K562 (cell line): Measurements from ENCODE around the gene TTC19. TPM values are rescaled to one million over a fixed set of nuclear protein-coding genes. Genes with fewer than 3 reads are reported as not detected.
A peak's percentile ranks its signal among the peaks of the same experiment; 100 is the strongest.

Experiments used
- CAMTA2 ChIP-seq: fragments of 250-450 bp; sonication (Bioruptor Pico); conservative IDR thresholded peaks from 2 replicates; pipeline ENCODE4 v1.5.1; 2022
- CBFA2T2 ChIP-seq: fragments of 450-650 bp; conservative IDR thresholded peaks from 2 replicates; pipeline ENCODE4 v1.6.1; 2017; ENCODE audit warnings: mild to moderate bottlenecking
- CHD2 ChIP-seq: IDR thresholded peaks from 2 replicates; pipeline ENCODE4 v1.6.1; 2011; ENCODE audit warnings: low read depth, low read length
- CHD4 ChIP-seq: fragments of 200-600 bp; sonication (generic); IDR thresholded peaks from 3 replicates; pipeline ENCODE4 v1.6.1; 2012; ENCODE audit warnings: low read depth, mild to moderate bottlenecking, mixed read lengths, low read length, inconsistent platforms; ENCODE audit not compliant: insufficient read depth, insufficient replicate concordance, poor library complexity, severe bottlenecking
- FOXA3 ChIP-seq, 2 experiments: fragments of 450-650 bp in 1 of 2; sonication (generic) in 1 of 2; formaldehyde crosslinking; IDR thresholded peaks in 1 of 2; conservative IDR thresholded peaks in 1 of 2; 2 replicates each; pipeline versions ENCODE4 v1.4.0 to v1.8.0; 2020 to 2022; ENCODE audit warnings: mild to moderate bottlenecking in 2 of 2, missing genetic modification reagents in 1 of 2
- KLF10 ChIP-seq: fragments of 250-450 bp; sonication (Bioruptor Pico); IDR thresholded peaks from 2 replicates; pipeline ENCODE4 v1.6.1; 2021; ENCODE audit warnings: matching md5 sums
- MBD2 ChIP-seq: sonication (generic); IDR thresholded peaks from 2 replicates; pipeline ENCODE4 v1.6.1; 2016; ENCODE audit warnings: low read depth, borderline replicate concordance
- MECOM ChIP-seq: fragments of 250-450 bp; sonication (Bioruptor Pico); IDR thresholded peaks from 2 replicates; pipeline ENCODE4 v1.8.0; 2022; ENCODE audit warnings: inconsistent platforms
- MTA2 ChIP-seq: fragments of 450-650 bp; IDR thresholded peaks from 2 replicates; pipeline ENCODE4 v1.6.1; 2016; ENCODE audit warnings: low read depth
- NCOR1 ChIP-seq: fragments of 450-650 bp; IDR thresholded peaks from 2 replicates; pipeline ENCODE4 v1.6.1; 2016; ENCODE audit warnings: mild to moderate bottlenecking, moderate library complexity
- NFIX ChIP-seq: fragments of 250-450 bp; sonication (Bioruptor Pico); IDR thresholded peaks from 2 replicates; pipeline ENCODE4 v1.4.0; 2020; ENCODE audit warnings: low read depth, mild to moderate bottlenecking, moderate library complexity
- NR2F6 ChIP-seq: fragments of 450-650 bp; formaldehyde crosslinking; IDR thresholded peaks from 2 replicates; pipeline ENCODE4 v1.4.0; 2020; ENCODE audit warnings: mild to moderate bottlenecking
- PRMT5 ChIP-seq: sonication (generic); formaldehyde crosslinking; IDR thresholded peaks from 2 replicates; pipeline ENCODE4 v1.5.0; 2020; ENCODE audit warnings: missing genetic modification reagents
- SIX5 ChIP-seq, 2 experiments: IDR thresholded peaks; 2 replicates each; pipeline ENCODE4 v1.6.1; 2011; ENCODE audit warnings: low read length in 2 of 2, borderline replicate concordance in 1 of 2, low read depth in 1 of 2, mild to moderate bottlenecking in 1 of 2, moderate library complexity in 1 of 2; ENCODE audit not compliant: insufficient read depth in 1 of 2
- TFAM ChIP-seq: fragments of 250-450 bp; sonication (Bioruptor Pico); conservative IDR thresholded peaks from 2 replicates; pipeline ENCODE4 v1.5.0; 2021; ENCODE audit warnings: mild to moderate bottlenecking, moderate library complexity
- TOE1 ChIP-seq, 2 experiments: fragments of 450-650 bp in 1 of 2; sonication (generic) in 1 of 2; formaldehyde crosslinking in 1 of 2; IDR thresholded peaks; 2 replicates each; pipeline versions ENCODE4 v1.7.1 to v1.8.0; 2016 to 2022; ENCODE audit warnings: borderline replicate concordance in 2 of 2, mild to moderate bottlenecking in 2 of 2, antibody characterized with exemption in 1 of 2, inconsistent platforms in 1 of 2, low read depth in 1 of 2, missing genetic modification reagents in 1 of 2, moderate library complexity in 1 of 2
- ZBTB2 ChIP-seq: fragments of 450-650 bp; IDR thresholded peaks from 2 replicates; pipeline ENCODE4 v1.6.1; 2016; ENCODE audit warnings: antibody characterized with exemption
- ZNF133 ChIP-seq: fragments of 250-450 bp; sonication (Bioruptor Pico); IDR thresholded peaks from 2 replicates; pipeline ENCODE4 v1.4.0; 2020; ENCODE audit warnings: mild to moderate bottlenecking
- ZNF140 ChIP-seq: fragments of 250-450 bp; sonication (Bioruptor Pico); IDR thresholded peaks from 2 replicates; pipeline ENCODE4 v1.8.0; 2021; ENCODE audit warnings: moderate library complexity, mild to moderate bottlenecking, inconsistent platforms
- ZNF592 ChIP-seq: fragments of 450-650 bp; IDR thresholded peaks from 2 replicates; pipeline ENCODE4 v1.6.1; 2017; ENCODE audit warnings: antibody characterized with exemption, mild to moderate bottlenecking
- ZNF696 ChIP-seq: fragments of 250-450 bp; sonication (Bioruptor Pico); conservative IDR thresholded peaks from 2 replicates; pipeline ENCODE4 v1.4.0; 2020; ENCODE audit warnings: mild to moderate bottlenecking, moderate library complexity
- ZNF699 ChIP-seq: fragments of 250-450 bp; sonication (Bioruptor Pico); IDR thresholded peaks from 2 replicates; pipeline ENCODE4 v1.8.0; 2021; ENCODE audit warnings: mild to moderate bottlenecking, moderate library complexity; ENCODE audit not compliant: insufficient replicate concordance
- polyA plus RNA-seq, 8 experiments: library from polyadenylated mRNA; depleted of rRNA in 4 of 8; stranded (reverse) in 5 of 8; unstranded in 3 of 8; fragments of >200 nt; fragmentation: Nextera tagmentation in 2 of 8; fragmentation: Illumina TruSeq in 1 of 8; extraction: Ambion mirVana in 2 of 8; extraction: Trizol in 1 of 8; gene quantifications; 2 replicates each; pipeline versions ENCODE4 v1.2.1 to v1.2.3, GENCODE V29; 2011 to 2014; ENCODE audit warnings: inconsistent platforms in 1 of 8, missing spikeins in 1 of 8
- total RNA-seq, 7 experiments: library from RNA; depleted of rRNA in 6 of 7; stranded (reverse); fragments of >200 nt in 6 of 7; fragmentation: Illumina TruSeq in 2 of 7; extraction: Trizol in 2 of 7; gene quantifications; 2 replicates each; pipeline versions ENCODE4 v1.2.1 to v1.2.3, GENCODE V29; 2011 to 2021; ENCODE audit warnings: low replicate concordance in 1 of 7
- TF ChIP-seq, protein P1 (sequence below): sonication (generic); formaldehyde crosslinking; IDR thresholded peaks from 2 replicates; pipeline ENCODE4 v1.8.0; 2022; ENCODE audit warnings: mild to moderate bottlenecking, missing genetic modification reagents, borderline replicate concordance

The TTC19 gene
- total and polyA plus RNA-seq, 9 of the 15 experiments (the other 6 are each of a cell fraction or from before 2014, with no cell fraction given): 8.1 to 60.8 (median 25.3) TPM

DNA sequence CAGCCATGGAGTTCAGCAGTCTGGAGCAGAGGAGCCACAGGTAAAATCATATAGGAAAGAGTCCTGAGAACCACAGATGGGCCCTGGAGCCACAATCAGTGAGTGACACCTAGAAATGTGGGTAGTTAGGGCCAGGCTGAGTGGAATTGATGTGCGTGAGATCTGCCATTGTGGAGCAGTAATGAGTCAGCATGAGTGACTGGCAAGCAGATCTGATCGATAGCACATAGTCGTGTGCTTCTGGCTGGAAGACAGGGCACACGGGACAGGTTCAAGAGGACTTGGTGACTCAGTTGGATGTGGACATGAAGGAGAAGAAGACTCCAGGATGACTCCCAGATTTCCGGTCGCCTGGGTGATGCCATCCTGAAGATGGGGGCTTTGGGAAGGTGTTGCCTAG, 42.4 kb upstream of the TTC19 start (continued):
- no peak for TF ChIP-seq ZNF140 (CRISPR knock-in tag)
- TF ChIP-seq MTA2: no peak
- no peak for TF ChIP-seq TFAM (CRISPR knock-in tag)
- TF ChIP-seq NR2F6 (CRISPR knock-in tag): no peak
- no peak for TF ChIP-seq MECOM (CRISPR knock-in tag)
- no peak for TF ChIP-seq MBD2
- no peak for TF ChIP-seq FOXA3 (CRISPR knock-in tag; conservative IDR thresholded peaks at IDR 0.05 in 1 of 2, IDR thresholded peaks at IDR 0.05 in 1 of 2)
- TF ChIP-seq SIX5 (IDR thresholded peaks at IDR 0.05; ENCODE audit: borderline replicate concordance in 1 of 2, insufficient read depth in 1 of 2, low read depth in 1 of 2, low read length in 2 of 2): no peak
- no peak for TF ChIP-seq NFIX
- TF ChIP-seq CBFA2T2: no peak
- TF ChIP-seq ZNF592: 0 out of 2 replicates have a peak, but pooled peaks have one; percentile 31
- TF ChIP-seq ZBTB2: no peak
- no peak for TF ChIP-seq ZNF699 (CRISPR knock-in tag)
- no peak for TF ChIP-seq CHD4
- no peak for TF ChIP-seq PRMT5 (CRISPR knock-in tag)
- no peak for TF ChIP-seq NCOR1
- TF ChIP-seq, protein P1, sequence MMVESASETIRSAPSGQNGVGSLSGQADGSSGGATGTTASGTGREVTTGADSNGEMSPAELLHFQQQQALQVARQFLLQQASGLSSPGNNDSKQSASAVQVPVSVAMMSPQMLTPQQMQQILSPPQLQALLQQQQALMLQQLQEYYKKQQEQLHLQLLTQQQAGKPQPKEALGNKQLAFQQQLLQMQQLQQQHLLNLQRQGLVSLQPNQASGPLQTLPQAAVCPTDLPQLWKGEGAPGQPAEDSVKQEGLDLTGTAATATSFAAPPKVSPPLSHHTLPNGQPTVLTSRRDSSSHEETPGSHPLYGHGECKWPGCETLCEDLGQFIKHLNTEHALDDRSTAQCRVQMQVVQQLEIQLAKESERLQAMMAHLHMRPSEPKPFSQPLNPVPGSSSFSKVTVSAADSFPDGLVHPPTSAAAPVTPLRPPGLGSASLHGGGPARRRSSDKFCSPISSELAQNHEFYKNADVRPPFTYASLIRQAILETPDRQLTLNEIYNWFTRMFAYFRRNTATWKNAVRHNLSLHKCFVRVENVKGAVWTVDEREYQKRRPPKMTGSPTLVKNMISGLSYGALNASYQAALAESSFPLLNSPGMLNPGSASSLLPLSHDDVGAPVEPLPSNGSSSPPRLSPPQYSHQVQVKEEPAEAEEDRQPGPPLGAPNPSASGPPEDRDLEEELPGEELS (CRISPR knock-in tag): no peak
- no peak for TF ChIP-seq ZNF133
- no peak for TF ChIP-seq CHD2
- TF ChIP-seq CAMTA2 (CRISPR knock-in tag): no peak
- no peak for TF ChIP-seq KLF10 (CRISPR knock-in tag)
- no peak for TF ChIP-seq ZNF696 (CRISPR knock-in tag)
- TF ChIP-seq TOE1 (IDR thresholded peaks at IDR 0.05; ENCODE audit: borderline replicate concordance): no peak
- no peak for TF ChIP-seq TOE1 (CRISPR knock-in tag; IDR thresholded peaks at IDR 0.05; ENCODE audit: borderline replicate concordance, low read depth)
